ENCODE data around the gene FAM89B. TPM values are rescaled to one million over a fixed set of nuclear protein-coding genes. Genes with fewer than 3 reads are reported as not detected.

FAM89B gene
- total RNA-seq, 4 donors from 2014 or later: 86.6 to 154 (median 119) TPM

- peak overlapping the region; percentile 82 to 93 (median 91) for H3K27ac ChIP-seq
- H3K4me1 ChIP-seq: peaks cover 36 to 58% of the 10 kb centered on the region in 2 donors
- in situ Hi-C loops (cut with MboI; ENCODE audit: low sequenced_read_pairs in 4 of 4) (no loop called here), intact Hi-C loops (cut with DNase I; ENCODE audit: low total_unique reads) (no loop called here)
- no peak for DNase-seq
- TF ChIP-seq POLR2A (IDR thresholded peaks at IDR 0.05): no peak
- no peak for TF ChIP-seq CTCF (IDR thresholded peaks at IDR 0.05 in 4 of 5, conservative IDR thresholded peaks at IDR 0.05 in 1 of 5)
- no peaks in the 10 kb centered on the region for H3K27me3 ChIP-seq
- H3K9me3 ChIP-seq: no peaks in the 10 kb centered on the region
- no peak for ATAC-seq
- peaks cover 0 to 14% of the 10 kb centered on the region in 2 donors for H3K36me3 ChIP-seq
- peak overlapping the region; percentile 60 to 82 (median 74) for H3K4me3 ChIP-seq
Measured at GRCh38 chr11:65613091-65613928, 41.0 kb downstream of the FAM89B start.

- Histone ChIP-seq H3K9me3 (no peaks in the 10 kb centered on the region), H3K27ac (peak within 1 kb of the TSS; percentile 82 to 93 (median 91)), H3K36me3 (peaks cover 0 to 35% of the 10 kb centered on the region in 2 donors), H3K27me3 (no peaks in the 10 kb centered on the region), H3K4me1 (peaks cover 30 to 44% of the 10 kb centered on the region in 2 donors), H3K4me3 (peak within 1 kb of the TSS; percentile 79 to 85 (median 80))
- in situ Hi-C loops (cut with MboI; ENCODE audit: low sequenced_read_pairs in 4 of 4) (no loop called here), intact Hi-C loops (cut with DNase I; ENCODE audit: low total_unique reads) (loop anchor here (1.0 to 5.0 kb wide), 8 partner anchors 23 to 347 kb away; partner anchors contain the start of genes C11orf68, CFL1, DRAP1 and KAT5)
- peak; percentile 100 for DNase-seq
- peak; percentile 86 to 92 for ATAC-seq
- TF ChIP-seq POLR2A (IDR thresholded peaks at IDR 0.05) (peak; percentile 27 to 75), CTCF (IDR thresholded peaks at IDR 0.05 in 4 of 5, conservative IDR thresholded peaks at IDR 0.05 in 1 of 5) (no peak)
Measured at GRCh38 chr11:65615229-65615949, 43.1 kb downstream of the FAM89B start, which contains the start of gene PCNX3. Gene PCNX3, plus strand, starts transcription at chr11:65615776. Its CDS starts 536 bp downstream, at chr11:65616312.

GRCh38 chr11:65615950-65616574, 43.7 kb downstream of the FAM89B start:
- no peaks in the 10 kb centered on the region for H3K9me3 ChIP-seq

More at GRCh38 chr11:65615950-65616574, 43.7 kb downstream of the FAM89B start:
- ATAC-seq (no peak), DNase-seq (no peak)
- peaks cover 24 to 38% of the 10 kb centered on the region in 2 donors for H3K4me1 ChIP-seq
- H3K4me3 ChIP-seq: peak overlapping the region; percentile 79 to 85 (median 80)
- H3K27me3 ChIP-seq: no peaks in the 10 kb centered on the region
- H3K27ac ChIP-seq: peak overlapping the region; percentile 82 to 93 (median 91)
- intact Hi-C loops (cut with DNase I; ENCODE audit: low total_unique reads) (loop anchor here (1.0 to 5.0 kb wide), 8 partner anchors 23 to 346 kb away; partner anchors contain the start of genes C11orf68, CFL1, DRAP1 and KAT5), in situ Hi-C loops (cut with MboI; ENCODE audit: low sequenced_read_pairs in 4 of 4) (no loop called here)
- no peak for TF ChIP-seq CTCF (IDR thresholded peaks at IDR 0.05 in 4 of 5, conservative IDR thresholded peaks at IDR 0.05 in 1 of 5)
- TF ChIP-seq POLR2A (IDR thresholded peaks at IDR 0.05): no peak
- peaks cover 0 to 41% of the 10 kb centered on the region in 2 donors for H3K36me3 ChIP-seq

All from gastrocnemius medialis (tissue), 4 donors.